Motor neuron (in vitro differentiated cells): ENCODE data around the gene IL17RA. TPM values are rescaled to one million over a fixed set of nuclear protein-coding genes. Genes with fewer than 3 reads are reported as not detected.

Experiments used
- ATAC-seq, 8 experiments: fragments of 200-7000 bp; cut with Tn5 transposase; replicated peaks in 6 of 8; 2 replicates each; pipeline ENCODE4 v1.8.0; 2021; ENCODE audit warnings: mild to moderate bottlenecking in 8 of 8, moderate library complexity in 8 of 8
- H3K27ac ChIP-seq, 2 donors: fragments of 250-450 bp; sonication (Bioruptor Pico); 2 replicates each; pipeline ENCODE4 v1.9.0; 2021; ENCODE audit warnings: antibody characterized with exemption in 2 of 2, mild to moderate bottlenecking in 2 of 2, moderate library complexity in 1 of 2
- H3K4me1 ChIP-seq, 2 donors: fragments of 250-450 bp; sonication (Bioruptor Pico); replicated peaks in 1 of 2; 2 replicates each; pipeline ENCODE4 v1.6.1; 2021; ENCODE audit warnings: antibody characterized with exemption in 2 of 2, mild to moderate bottlenecking in 2 of 2, moderate library complexity in 1 of 2
- H3K4me3 ChIP-seq, 5 donors: fragments of 250-450 bp; sonication (Bioruptor Pico); 2 replicates each; pipeline ENCODE4 v1.9.0; 2021; ENCODE audit warnings: antibody characterized with exemption in 5 of 5, mild to moderate bottlenecking in 5 of 5, moderate library complexity in 4 of 5
- WGBS, 10 experiments: fragments of 450-650 bp; shearing (Covaris generic); methylation state at CpG; one replicate each; pipeline ENCODE4 v1.0.0; 2022; 5-methylcytosine and 5-hydroxymethylcytosine counted together
- in situ Hi-C, 9 experiments: fragments of 400-800 bp; cut with MboI; loops; one replicate each; pipeline ENCODE4 v1.15.0; 2021; ENCODE audit warnings: low sequenced_read_pairs in 9 of 9, low pct_unique_long_range_greater_than_20kb in 2 of 9; ENCODE audit not compliant: unreplicated experiment in 9 of 9
- total RNA-seq, 8 experiments: library from RNA; unstranded; fragments of 300-600 nt; gene quantifications; 2 replicates each; pipeline versions ENCODE4 v1.2.3 to v1.2.4, GENCODE V29; 2022

The IL17RA gene
- total RNA-seq, 8 experiments from 2014 or later: 0.27 to 7.2 (median 2.2) TPM

DNA sequence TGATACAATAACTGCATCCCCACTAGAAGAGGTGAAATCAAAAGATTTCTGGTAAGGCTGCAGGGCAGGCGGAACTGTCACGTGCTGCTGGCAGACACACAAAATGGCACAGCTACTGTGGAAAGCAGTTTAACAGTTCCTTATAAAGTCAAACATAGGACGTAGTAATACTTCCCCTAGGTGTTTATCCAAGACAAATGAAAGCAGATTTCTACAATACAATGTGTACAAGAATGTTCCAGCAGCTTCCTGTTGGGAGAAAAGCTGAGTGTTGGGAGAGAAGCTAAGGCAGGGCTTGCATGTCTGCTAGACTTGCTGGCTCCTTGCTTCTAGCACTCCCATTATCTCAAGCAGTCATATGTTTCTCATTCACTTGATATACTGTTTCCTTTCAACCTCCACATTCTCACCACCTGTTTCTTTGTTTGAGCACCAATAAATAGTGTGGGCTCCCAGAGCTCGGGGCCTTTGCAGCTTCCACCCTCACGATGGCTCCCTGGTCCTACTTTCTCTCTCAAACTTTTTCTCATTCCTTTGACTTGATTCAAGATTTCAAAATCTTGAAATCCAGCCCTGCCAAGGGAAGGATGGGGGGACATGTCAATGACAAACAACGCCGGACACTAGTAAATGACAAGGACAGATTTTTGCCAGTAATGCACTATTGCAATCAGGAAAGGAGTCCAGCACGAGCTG is 21.2 kb upstream of the IL17RA start:
- 10 to 89% (median 57%) methylated on average over 3 to 8 of the region's 8 CpGs for WGBS, 10 experiments
- H3K4me1 ChIP-seq: no peaks in the 10 kb centered on the region
- H3K4me3 ChIP-seq: no peak overlapping the region
- H3K27ac ChIP-seq: no peak overlapping the region
- ATAC-seq: peak in 1 of 8 experiments; percentile 56
- in situ Hi-C loops: loop anchor here in 1 of 9 experiments (25.0 kb wide), 1 partner anchor 449 kb away; no protein-coding TSS in a partner anchor

DNA sequence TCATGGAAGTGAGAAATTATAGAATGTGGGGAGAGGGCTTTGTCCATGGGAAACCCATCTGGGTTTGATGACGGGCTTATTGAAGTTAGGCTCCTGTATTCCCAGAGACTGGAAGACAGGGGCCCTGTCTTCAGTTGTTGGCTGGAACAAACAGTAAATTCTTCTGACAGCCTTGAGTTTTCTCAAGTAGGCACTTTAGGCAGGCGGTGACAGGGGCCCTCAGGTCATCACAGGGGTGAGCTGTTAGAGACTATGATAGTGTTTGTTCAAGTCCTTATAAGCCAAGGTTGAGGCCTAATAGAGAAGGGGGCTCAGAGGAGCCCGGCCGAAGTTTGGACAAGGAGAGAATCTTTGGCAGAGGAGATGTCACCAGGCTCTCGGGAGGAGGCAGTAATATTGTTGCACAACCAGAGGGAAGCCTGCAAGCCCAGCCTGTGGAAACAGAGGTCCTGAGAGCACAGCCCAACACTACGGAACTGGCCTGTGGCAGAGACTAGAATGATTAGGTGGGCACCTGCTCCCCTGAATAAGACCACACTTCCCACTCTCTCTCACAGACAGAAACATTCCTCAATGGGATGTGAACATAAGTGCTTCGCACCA is 20.2 kb upstream of the IL17RA start:
- in situ Hi-C loops: loop anchor here in 1 of 9 experiments (25.0 kb wide), 1 partner anchor 448 kb away; no protein-coding TSS in a partner anchor
- ATAC-seq: no peak
- no peaks in the 10 kb centered on the region for H3K4me1 ChIP-seq
- H3K4me3 ChIP-seq: no peak overlapping the region
- no peak overlapping the region for H3K27ac ChIP-seq
- WGBS, 10 experiments: 66 to 94% (median 76%) methylated on average over 1 to 5 of the region's 7 CpGs; no CpG with 5 or more reads in 5 of the 10 experiments

DNA sequence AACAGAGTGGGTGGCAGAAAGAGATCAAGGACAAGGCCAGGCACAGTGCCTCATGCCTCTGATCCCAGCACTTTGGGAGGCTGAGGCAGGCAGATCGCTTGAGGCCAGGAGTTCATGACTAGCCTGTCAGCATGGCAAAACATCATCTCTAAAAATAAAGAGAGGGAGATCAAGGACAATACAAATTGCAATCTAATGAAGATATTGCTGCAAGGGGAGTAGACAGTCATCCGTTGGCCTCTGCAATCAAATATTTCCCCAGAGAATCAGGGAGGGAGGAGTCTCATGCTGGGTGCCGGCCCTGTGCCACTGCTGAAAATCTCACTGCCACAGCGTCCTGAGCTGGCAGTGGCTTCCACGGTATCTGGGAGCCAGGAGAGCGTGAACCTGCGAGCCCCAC is 19.4 kb upstream of the IL17RA start:
- Histone ChIP-seq H3K4me1 (no peaks in the 10 kb centered on the region), H3K4me3 (no peak overlapping the region), H3K27ac (no peak overlapping the region)
- WGBS, 10 experiments: 17 to 80% (median 56%) methylated on average over 1 to 6 of the region's 7 CpGs; no CpG with 5 or more reads in 4 of the 10 experiments
- ATAC-seq: no peak
- in situ Hi-C loops: loop anchor here in 1 of 9 experiments (25.0 kb wide), 1 partner anchor 447 kb away; no protein-coding TSS in a partner anchor

DNA sequence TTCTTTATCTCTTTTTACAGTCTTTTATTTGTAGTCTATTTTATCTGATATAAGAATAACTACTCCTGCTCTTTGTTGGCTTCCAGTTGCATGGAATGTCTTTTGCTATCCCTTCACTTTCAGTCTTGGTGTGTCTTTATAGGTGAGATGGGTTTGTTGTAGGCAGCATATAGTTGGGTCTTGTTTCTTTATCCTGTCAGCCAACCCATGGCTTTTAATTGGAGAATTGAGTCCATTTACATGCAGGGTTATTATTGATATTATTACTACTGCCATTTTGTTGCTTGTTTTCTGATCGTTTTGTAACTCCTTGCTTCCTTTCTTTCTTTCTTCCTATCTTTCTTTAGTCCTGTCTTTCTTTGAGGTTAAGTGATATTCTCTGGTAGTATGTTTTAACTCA is 11.9 kb upstream of the IL17RA start:
- no peak overlapping the region for H3K4me3 ChIP-seq
- ATAC-seq: no peak
- no peaks in the 10 kb centered on the region for H3K4me1 ChIP-seq
- in situ Hi-C loops: loop anchor here in 1 of 9 experiments (10.0 to 25.0 kb wide), 2 partner anchors 112 to 439 kb away; no protein-coding TSS in a partner anchor
- H3K27ac ChIP-seq: no peak overlapping the region
- WGBS, 10 experiments: 0 to 70% (median 40%) methylated on average over 1 of the region's 1 CpG

DNA sequence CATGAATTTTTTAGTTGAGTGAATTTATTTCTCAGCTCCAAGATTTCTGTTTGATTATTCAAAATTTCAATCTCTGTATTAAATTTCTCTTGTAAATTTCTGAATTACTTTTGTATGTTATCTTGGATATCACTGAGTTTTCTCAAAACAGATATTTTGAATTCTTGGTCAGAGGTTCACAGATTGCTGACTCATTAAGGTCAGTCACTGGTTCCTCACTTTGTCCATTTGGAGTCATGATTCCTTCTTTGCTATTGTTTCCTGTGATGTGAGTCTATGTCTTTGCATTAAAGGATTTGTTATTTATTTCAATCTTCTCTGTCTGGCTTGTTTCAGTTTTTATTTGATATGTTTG is 10.2 kb upstream of the IL17RA start:
- no peak for ATAC-seq
- in situ Hi-C loops: loop anchor here in 3 of 9 experiments (10.0 to 25.0 kb wide), 3 partner anchors 110 to 438 kb away; no protein-coding TSS in a partner anchor
- Histone ChIP-seq H3K4me1 (no peaks in the 10 kb centered on the region), H3K27ac (no peak overlapping the region), H3K4me3 (no peak overlapping the region)

DNA sequence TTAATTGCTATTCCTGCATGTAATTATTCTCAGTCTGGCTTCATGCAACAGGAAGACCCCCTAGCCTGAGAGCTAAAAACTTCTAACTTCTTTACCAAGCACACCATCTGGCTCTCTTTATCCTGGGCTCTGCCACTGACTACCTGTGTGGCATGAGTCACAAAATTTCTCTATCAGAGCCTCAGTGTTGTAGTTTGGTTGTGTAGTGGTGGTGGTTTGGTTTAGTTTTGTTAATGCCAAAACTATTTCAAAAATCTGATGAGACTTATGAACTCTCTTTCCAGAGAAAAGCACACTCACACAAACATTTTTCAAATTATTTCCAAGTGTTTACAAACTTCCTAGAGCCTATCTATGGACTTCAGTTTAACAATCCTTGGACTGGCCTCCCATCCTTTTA is 7.5 kb upstream of the IL17RA start:
- H3K4me3 ChIP-seq: no peak overlapping the region
- H3K27ac ChIP-seq: no peak overlapping the region
- no peaks in the 10 kb centered on the region for H3K4me1 ChIP-seq
- in situ Hi-C loops: loop anchor here in 3 of 9 experiments (10.0 to 25.0 kb wide), 3 partner anchors 108 to 435 kb away; no protein-coding TSS in a partner anchor
- ATAC-seq: no peak

DNA sequence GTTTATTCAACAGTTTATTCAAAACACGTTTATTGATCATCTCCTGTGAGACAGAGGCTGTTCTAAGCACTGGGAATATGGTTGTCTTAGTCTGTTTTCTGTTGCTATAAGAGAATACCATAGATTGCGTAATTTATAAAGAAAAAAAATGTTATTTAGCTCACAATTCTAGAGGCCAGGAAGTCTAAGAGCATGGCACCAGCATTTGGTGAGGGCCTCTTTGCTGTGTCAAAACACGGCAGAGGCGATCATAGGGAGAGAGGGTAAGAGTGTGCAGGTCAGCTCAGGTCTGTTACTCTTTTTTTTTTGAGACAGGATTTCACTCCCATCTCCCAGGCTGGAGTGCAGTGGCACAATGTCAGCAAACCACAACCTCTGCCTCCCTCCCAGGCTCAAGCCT is 5.2 kb upstream of the IL17RA start:
- no peak for ATAC-seq
- WGBS, 10 experiments: 50 to 100% (median 80%) methylated on average over 1 to 4 of the region's 4 CpGs; no CpG with 5 or more reads in 1 of the 10 experiments
- in situ Hi-C loops: loop anchor here in 3 of 9 experiments (10.0 to 25.0 kb wide), 3 partner anchors 105 to 433 kb away; no protein-coding TSS in a partner anchor

DNA sequence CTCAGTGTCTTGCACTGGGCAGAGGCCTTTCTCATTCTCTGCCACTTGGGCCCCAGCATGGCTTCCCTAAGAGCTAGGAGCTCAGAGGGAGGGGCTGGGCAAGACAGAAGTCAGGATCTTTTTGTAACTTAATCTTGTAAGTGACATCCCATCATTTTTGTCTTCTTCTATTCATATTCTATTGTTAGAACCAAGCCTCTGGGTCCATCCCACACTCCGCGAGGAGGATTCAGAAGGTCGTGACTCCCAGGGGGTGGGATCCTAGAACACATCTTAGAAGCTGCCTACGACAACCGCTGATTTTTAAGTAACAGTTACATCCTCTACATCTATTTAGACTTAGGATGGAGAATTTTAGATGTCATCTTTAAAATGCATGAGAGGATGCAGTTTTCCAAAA is 1.5 kb upstream of the IL17RA start:
- no peak overlapping the region for H3K4me3 ChIP-seq
- in situ Hi-C loops: loop anchor here in 2 of 9 experiments (25.0 kb wide), 2 partner anchors 404 to 429 kb away; no protein-coding TSS in a partner anchor
- 80 to 100% (median 100%) methylated on average over 2 to 5 of the region's 5 CpGs; no CpG with 5 or more reads in 5 of the 10 experiments for WGBS, 10 experiments
- no peak for ATAC-seq
- no peak overlapping the region for H3K27ac ChIP-seq
- H3K4me1 ChIP-seq: no peaks in the 10 kb centered on the region

More for the DNA sequence above, 5.2 kb upstream of the IL17RA start:
- Histone ChIP-seq H3K27ac (no peak overlapping the region), H3K4me3 (no peak overlapping the region), H3K4me1 (no peaks in the 10 kb centered on the region)

DNA sequence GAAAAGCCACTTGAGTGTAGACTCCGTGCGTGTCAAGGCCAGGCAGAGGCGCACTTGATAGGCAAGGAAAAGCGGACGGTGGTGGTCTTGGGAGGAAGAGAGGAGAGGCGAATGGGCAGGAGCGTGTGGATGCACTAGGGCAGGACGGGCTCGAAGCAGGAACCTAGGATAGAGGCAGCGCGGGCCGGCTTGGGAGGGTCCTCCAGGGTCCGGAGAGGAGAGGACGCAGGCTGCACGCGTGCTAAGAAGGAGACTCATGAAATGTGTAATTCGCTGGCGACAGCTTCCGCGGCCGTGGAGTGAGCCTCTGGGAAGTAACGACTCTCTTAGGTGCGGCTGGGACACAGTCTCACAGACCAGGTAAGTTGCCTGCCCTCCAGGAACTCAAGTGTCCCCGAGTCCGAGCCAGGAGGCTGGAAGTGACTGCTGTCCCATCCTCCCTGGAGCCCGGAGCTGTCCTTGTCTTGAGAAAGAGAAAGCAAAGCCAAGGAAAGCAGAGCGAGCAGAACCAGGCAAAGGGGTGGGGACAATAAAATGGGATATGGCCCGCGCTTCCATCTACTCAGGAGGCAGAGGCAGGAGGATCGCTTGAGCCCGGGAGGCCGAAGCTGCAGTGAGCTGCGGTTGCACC is 874 bp upstream of the IL17RA start:
- Histone ChIP-seq H3K27ac (no peak overlapping the region), H3K4me3 (peak overlapping the region in 1 of 5 donors; percentile 48)
- ATAC-seq: peak in 1 of 8 experiments; percentile 6

DNA sequence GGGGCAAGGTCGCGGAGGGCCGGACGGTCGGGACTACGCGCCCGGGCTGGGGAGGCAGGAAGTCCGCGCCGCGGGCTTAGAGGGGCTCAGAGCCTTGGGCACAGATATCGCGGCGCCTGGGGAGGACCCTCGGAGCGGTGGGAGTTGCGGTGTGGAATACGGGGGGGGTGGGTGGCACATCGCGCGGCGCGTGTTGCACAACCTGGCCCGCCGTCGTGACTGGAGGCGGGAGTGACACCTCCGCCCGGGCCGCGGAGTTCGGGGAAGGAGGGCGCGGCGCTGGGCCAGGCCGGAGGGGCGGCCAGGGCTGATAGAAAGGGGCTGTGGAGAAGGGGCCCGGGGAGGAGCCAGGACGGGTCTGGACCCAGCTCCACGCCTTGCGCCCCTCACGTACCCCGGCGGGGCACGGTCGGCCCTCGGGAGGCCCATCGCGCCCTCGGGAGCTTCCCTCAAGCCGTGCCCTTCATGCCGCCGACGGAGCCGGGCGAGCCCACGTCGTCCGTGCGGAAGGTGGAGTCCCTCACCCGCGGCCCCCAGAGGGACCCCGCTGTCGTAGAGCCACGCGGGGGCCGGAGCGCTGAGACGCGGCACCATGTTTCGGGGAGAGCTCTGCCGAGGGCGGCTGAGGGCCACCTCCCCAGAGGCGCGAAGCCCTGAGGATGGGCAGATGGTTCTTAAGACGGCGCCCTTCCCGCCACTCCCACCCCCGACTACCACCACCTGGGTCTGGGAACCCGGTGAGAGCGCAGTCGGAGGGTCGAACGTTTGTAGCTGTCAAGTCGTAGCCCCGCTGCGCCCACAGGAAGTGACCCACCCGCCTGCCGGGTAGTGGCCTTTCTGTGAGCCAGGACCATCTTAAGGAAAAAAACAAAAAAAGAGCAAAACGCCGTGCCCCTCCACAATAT is 729 bp downstream of the IL17RA start:
- H3K4me1 ChIP-seq: no peaks in the 10 kb centered on the region
- H3K27ac ChIP-seq: no peak overlapping the region
- peak overlapping the region; percentile 27 to 48 (median 40) for H3K4me3 ChIP-seq
- in situ Hi-C loops: loop anchor here in 2 of 9 experiments (25.0 kb wide), 2 partner anchors 402 to 427 kb away; no protein-coding TSS in a partner anchor
- 0% methylated on average over 10 to 12 of the region's 92 CpGs; no CpG with 5 or more reads in 8 of the 10 experiments for WGBS, 10 experiments
- peak in 7 of 8 experiments; percentile 10 to 35 (median 21) for ATAC-seq

More for the DNA sequence above, 874 bp upstream of the IL17RA start:
- in situ Hi-C loops: loop anchor here in 2 of 9 experiments (25.0 kb wide), 2 partner anchors 403 to 428 kb away; no protein-coding TSS in a partner anchor
- 35 to 100% (median 90%) methylated on average over 2 to 23 of the region's 33 CpGs; no CpG with 5 or more reads in 1 of the 10 experiments for WGBS, 10 experiments
- H3K4me1 ChIP-seq: no peaks in the 10 kb centered on the region

DNA sequence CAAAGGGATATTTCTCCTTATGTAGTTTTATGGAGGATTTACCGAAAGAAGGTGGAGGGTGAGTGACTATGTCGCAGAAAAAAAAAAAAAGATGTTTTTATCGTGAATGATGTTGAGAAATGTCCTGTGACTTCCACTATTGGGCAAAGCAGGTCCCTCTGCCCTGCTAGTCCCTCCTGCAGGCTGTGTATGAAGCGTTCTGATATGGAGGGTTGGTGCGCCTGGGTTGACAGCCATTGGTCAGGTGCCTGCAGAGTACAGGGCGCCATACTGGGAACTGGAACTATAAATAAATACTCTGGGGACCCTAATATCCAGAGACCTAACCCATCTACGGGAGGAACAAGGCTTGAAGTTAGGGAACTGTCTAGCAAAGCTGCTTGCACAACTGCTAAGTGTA is 1.5 kb downstream of the IL17RA start:
- WGBS, 10 experiments: 38 to 100% (median 76%) methylated on average over 1 to 7 of the region's 7 CpGs
- no peak for ATAC-seq
- Histone ChIP-seq H3K4me3 (no peak overlapping the region), H3K27ac (no peak overlapping the region), H3K4me1 (no peaks in the 10 kb centered on the region)
- in situ Hi-C loops: loop anchor here in 2 of 9 experiments (25.0 kb wide), 2 partner anchors 401 to 426 kb away; no protein-coding TSS in a partner anchor
